H1 (cell line): ENCODE results near the gene PARG. TPM values are rescaled to one million over a fixed set of nuclear protein-coding genes. Genes with fewer than 3 reads are reported as not detected.
"Not testable (repeated sequence)": the region's sequence is repeated elsewhere in the genome, so short reads cannot be mapped to it uniquely, and the experiment has no call there.

Experiments
- CTCF ChIA-PET: fragments of 300-600 bp; sonication (Branson Sonifier 250); formaldehyde crosslinking; loops from one replicate; lab custom pipeline; 2021; ENCODE audit not compliant: partially characterized antibody; lab: Charles Lee
- POLR2A ChIA-PET: fragments of 300-600 bp; sonication (Branson Sonifier 250); formaldehyde crosslinking; loops from one replicate; lab custom pipeline; 2021; ENCODE audit warnings: inconsistent platforms; ENCODE audit not compliant: partially characterized antibody; lab: Charles Lee
- DNase-seq, 2 experiments: peaks; one replicate each; pipeline versions ENCODE4 v3.0.0 to v3.0.0-alpha.2; 2010 to 2022; ENCODE audit warnings: low spot score in 2 of 2, low read depth in 1 of 2, mixed read lengths in 1 of 2
- FAIRE-seq: peaks from 2 replicates; lab custom pipeline; 2011; peaks lifted over from hg19 to GRCh38; lab: Jason Lieb, UNC
- H2AFZ ChIP-seq: 2 replicates; pipeline ENCODE4 v1.8.1; 2012; ENCODE audit warnings: low read length, inconsistent platforms
- H2AK5ac ChIP-seq: 2 replicates; pipeline ENCODE4 v1.6.1; 2013; ENCODE audit warnings: low read depth, low read length
- H2BK120ac ChIP-seq: replicated peaks from 2 replicates; pipeline ENCODE3; 2013; ENCODE audit warnings: low read depth, low read length, inconsistent platforms
- H2BK12ac ChIP-seq: 2 replicates; pipeline ENCODE4 v1.6.1; 2013; ENCODE audit warnings: low read depth, low read length
- H2BK15ac ChIP-seq: 2 replicates; pipeline ENCODE4 v1.6.1; 2013; ENCODE audit warnings: low read length
- H2BK20ac ChIP-seq: 2 replicates; pipeline ENCODE4 v1.6.1; 2013; ENCODE audit warnings: low read length
- H2BK5ac ChIP-seq: 2 replicates; pipeline ENCODE4 v1.6.1; 2013; ENCODE audit warnings: low read depth, low read length
- H3K14ac ChIP-seq: 2 replicates; pipeline ENCODE4 v1.6.1; 2013; ENCODE audit warnings: inconsistent platforms; ENCODE audit not compliant: insufficient read length
- H3K18ac ChIP-seq: 2 replicates; pipeline ENCODE4 v1.6.1; 2013; ENCODE audit warnings: low read length; ENCODE audit errors: extremely low read depth
- H3K23ac ChIP-seq: 2 replicates; pipeline ENCODE4 v1.6.1; 2013; ENCODE audit warnings: inconsistent platforms; ENCODE audit not compliant: insufficient read length
- H3K23me2 ChIP-seq: 2 replicates; pipeline ENCODE4 v1.6.1; 2013; ENCODE audit warnings: low read depth, low read length
- H3K27ac ChIP-seq: 2 replicates; pipeline ENCODE4 v1.6.1; 2011; ENCODE audit warnings: low read depth, low read length, inconsistent platforms
- H3K27me3 ChIP-seq, 4 experiments: replicated peaks in 1 of 4; 1 replicate in 1 of 4; 2 replicates in 3 of 4; pipeline versions ENCODE4 v1.6.1 to v1.8.1; 2011 to 2013; ENCODE audit warnings: low read length in 3 of 4, mild to moderate bottlenecking in 3 of 4, inconsistent platforms in 2 of 4, mixed read lengths in 2 of 4, moderate library complexity in 1 of 4; ENCODE audit not compliant: control insufficient read depth in 3 of 4, insufficient read depth in 3 of 4; ENCODE audit errors: extremely low read depth in 1 of 4
- H3K36me3 ChIP-seq, 4 experiments: 2 replicates each; pipeline versions ENCODE4 v1.6.1 to v1.8.1; 2011 to 2013; ENCODE audit warnings: mild to moderate bottlenecking in 4 of 4, low read length in 3 of 4, moderate library complexity in 2 of 4, control low read depth in 1 of 4, inconsistent platforms in 1 of 4; ENCODE audit not compliant: insufficient read depth in 4 of 4, control insufficient read depth in 2 of 4
- H3K4ac ChIP-seq: replicated peaks from 2 replicates; pipeline ENCODE3; 2013; ENCODE audit warnings: low read length, low read depth, mixed read lengths, inconsistent platforms; ENCODE audit not compliant: insufficient read length
- H3K4me1 ChIP-seq, 4 experiments: replicated peaks in 1 of 4; 1 replicate in 1 of 4; 2 replicates in 3 of 4; pipeline versions ENCODE4 v1.6.1 to v1.8.1; 2011 to 2013; ENCODE audit warnings: low read length in 3 of 4, inconsistent platforms in 2 of 4, mixed read lengths in 1 of 4; ENCODE audit not compliant: insufficient read depth in 4 of 4, control insufficient read depth in 3 of 4
- H3K4me2 ChIP-seq, 2 experiments: 2 replicates each; pipeline versions ENCODE4 v1.6.1 to v1.8.1; 2011 to 2013; ENCODE audit warnings: low read depth in 2 of 2, low read length in 2 of 2, control low read depth in 1 of 2, inconsistent platforms in 1 of 2, mild to moderate bottlenecking in 1 of 2; ENCODE audit not compliant: insufficient read depth in 1 of 2
- H3K4me3 ChIP-seq, 4 experiments: fragments of 200-600, 300-600 bp in 1 of 4; sonication (generic), shearing (Covaris generic), sonication (Bioruptor Twin) in 1 of 4; 2 replicates each; pipeline versions ENCODE4 v1.5.1 to v1.8.1; 2011 to 2016; ENCODE audit warnings: low read length in 4 of 4, low read depth in 3 of 4, control low read depth in 2 of 4, inconsistent platforms in 2 of 4, mild to moderate bottlenecking in 2 of 4, mixed read lengths in 1 of 4, moderate library complexity in 1 of 4; ENCODE audit not compliant: insufficient read depth in 2 of 4; ENCODE audit errors: extremely low read depth in 1 of 4
- H3K56ac ChIP-seq: replicated peaks from 2 replicates; pipeline ENCODE3; 2013; ENCODE audit warnings: low read depth, mild to moderate bottlenecking, mixed read lengths, low read length, inconsistent platforms; ENCODE audit not compliant: insufficient read length
- H3K79me1 ChIP-seq: 2 replicates; pipeline ENCODE4 v1.6.1; 2013; ENCODE audit warnings: low read depth, low read length, control low read depth
- H3K79me2 ChIP-seq, 2 experiments: 2 replicates each; pipeline versions ENCODE4 v1.6.1 to v1.8.1; 2012 to 2013; ENCODE audit warnings: low read length in 2 of 2, mild to moderate bottlenecking in 2 of 2, inconsistent platforms in 1 of 2; ENCODE audit not compliant: insufficient read depth in 2 of 2, control insufficient read depth in 1 of 2
- H3K9ac ChIP-seq, 4 experiments: replicated peaks in 1 of 4; 1 replicate in 1 of 4; 2 replicates in 3 of 4; pipeline versions ENCODE4 v1.6.1 to v1.8.1; 2011 to 2013; ENCODE audit warnings: low read depth in 3 of 4, low read length in 3 of 4, control low read depth in 2 of 4, mild to moderate bottlenecking in 2 of 4, moderate library complexity in 2 of 4, inconsistent platforms in 1 of 4; ENCODE audit errors: extremely low read depth in 1 of 4
- H3K9me3 ChIP-seq, 2 experiments: 2 replicates each; pipeline versions ENCODE4 v1.6.1 to v1.8.1; 2012 to 2013; ENCODE audit warnings: mild to moderate bottlenecking in 2 of 2, moderate library complexity in 2 of 2, control low read depth in 1 of 2, inconsistent platforms in 1 of 2, low read depth in 1 of 2, low read length in 1 of 2, mixed read lengths in 1 of 2; ENCODE audit not compliant: insufficient read depth in 2 of 2
- H4K20me1 ChIP-seq, 2 experiments: replicated peaks in 1 of 2; 2 replicates each; pipeline versions ENCODE3 to v1.8.1; 2011 to 2013; ENCODE audit warnings: inconsistent platforms in 2 of 2, low read length in 2 of 2, mild to moderate bottlenecking in 1 of 2; ENCODE audit not compliant: insufficient read depth in 2 of 2, control insufficient read depth in 1 of 2
- H4K5ac ChIP-seq: 2 replicates; pipeline ENCODE4 v1.6.1; 2013; ENCODE audit warnings: low read length, low read depth, mixed read lengths, inconsistent platforms; ENCODE audit not compliant: insufficient read length
- H4K8ac ChIP-seq: 2 replicates; pipeline ENCODE4 v1.8.0; 2013; ENCODE audit warnings: mild to moderate bottlenecking, moderate library complexity, low read length, inconsistent platforms; ENCODE audit not compliant: insufficient read depth; ENCODE audit errors: extremely low read depth
- H4K91ac ChIP-seq: replicated peaks from 2 replicates; pipeline ENCODE3; 2013; ENCODE audit warnings: low read length, mixed read lengths, inconsistent platforms; ENCODE audit not compliant: insufficient read length
- WGBS, 2 experiments: shearing (Covaris generic) in 1 of 2; methylation state at CpG; one replicate each; pipeline versions ENCODE4 v1.1.6 to v1.1.7; 2013 to 2015; ENCODE audit warnings: low lambda C conversion rate in 2 of 2, mixed read lengths in 2 of 2, inconsistent platforms in 1 of 2, low coverage in 1 of 2, missing lambda C conversion rate in 1 of 2; ENCODE audit not compliant: insufficient replicate concordance in 2 of 2, insufficient coverage in 1 of 2, insufficient read length in 1 of 2; ENCODE audit errors: extremely low coverage in 1 of 2, missing lambda C conversion rate in 1 of 2; 5-methylcytosine and 5-hydroxymethylcytosine counted together
- polyA plus RNA-seq, 7 experiments: library from polyadenylated mRNA; depleted of rRNA in 3 of 7; stranded (reverse) in 5 of 7; unstranded in 2 of 7; fragments of >200 nt in 5 of 7; fragments of 200-250 nt in 2 of 7; gene quantifications; 1 replicate in 5 of 7; 2 replicates in 1 of 7; 4 replicates in 1 of 7; pipeline versions ENCODE4 v1.2.1 to v1.2.3, GENCODE V29; 2011 to 2013; ENCODE audit warnings: missing spikeins in 2 of 7, mixed read lengths in 2 of 7
- total RNA-seq: library from RNA; stranded (reverse); fragmentation: NEBNext Ultra II Directional; extraction: Animal tissue kit (Norgen Biotek cat#: 25700); gene quantifications from 2 replicates; pipeline ENCODE4 v1.2.1, GENCODE V29; 2021

Gene PARG
- total and polyA plus RNA-seq, 2 of the 8 experiments (the other 6 are each of a cell fraction or from before 2014, with no cell fraction given) = 13.3 to 56.2 TPM

DNA sequence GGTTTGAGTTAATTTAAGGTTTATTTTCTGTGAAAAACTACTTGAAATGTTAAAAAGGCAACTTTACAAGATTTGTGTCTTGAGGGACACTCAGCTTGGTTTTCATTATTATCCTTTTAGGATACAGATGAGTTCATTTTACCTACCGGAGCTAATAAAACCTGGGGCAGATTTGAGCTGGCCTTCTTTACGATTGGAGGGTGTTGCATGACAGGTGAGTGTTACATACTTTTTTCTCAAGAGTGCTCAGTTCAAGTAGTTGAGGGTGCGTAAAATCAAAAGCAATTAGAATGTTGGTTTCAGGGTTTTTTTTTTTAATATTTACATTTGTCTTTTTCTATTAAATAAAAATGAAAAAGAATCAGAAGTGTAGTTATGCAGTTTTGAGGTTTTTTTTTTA lies 10.2 kb upstream of the PARG start:
- H3K4ac ChIP-seq, H3K79me1 ChIP-seq, H3K79me2 ChIP-seq, CTCF ChIA-PET, H3K56ac ChIP-seq, H2AK5ac ChIP-seq, H3K27ac ChIP-seq, H4K91ac ChIP-seq, H2BK15ac ChIP-seq, H3K9ac ChIP-seq, H2BK20ac ChIP-seq, H3K4me1 ChIP-seq, H4K8ac ChIP-seq, POLR2A ChIA-PET, H2BK12ac ChIP-seq, H4K20me1 ChIP-seq, H2BK120ac ChIP-seq, H2BK5ac ChIP-seq, H3K27me3 ChIP-seq, H2AFZ ChIP-seq, H3K4me2 ChIP-seq, H3K23me2 ChIP-seq, H3K36me3 ChIP-seq, H3K14ac ChIP-seq, DNase-seq, FAIRE-seq, H3K23ac ChIP-seq, H3K4me3 ChIP-seq, H3K18ac ChIP-seq, H4K5ac ChIP-seq, H3K9me3 ChIP-seq: not testable (repeated sequence)
- 86% methylated on average over 3 of the region's 3 CpGs; no CpG with 5 or more reads in 1 of the 2 experiments for WGBS, 2 experiments

DNA sequence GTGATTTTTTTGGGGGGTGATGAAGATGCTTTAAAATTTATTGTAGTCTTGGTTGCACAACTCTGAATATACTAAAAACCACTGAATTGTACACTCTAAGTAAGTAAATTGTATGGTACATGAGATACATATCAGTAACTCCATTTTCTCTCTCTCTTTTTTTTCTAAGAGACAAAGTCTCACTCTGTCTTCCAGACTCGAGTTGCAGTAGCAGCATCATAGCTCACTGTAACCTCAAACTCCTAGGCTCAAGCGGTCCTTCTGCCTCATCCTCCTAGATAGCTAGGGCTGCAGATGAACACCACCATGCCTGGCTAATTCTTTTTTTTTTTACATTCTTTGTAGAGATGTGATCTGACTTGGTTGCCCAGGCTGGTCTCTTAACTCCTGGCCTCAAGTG lies 6.9 kb upstream of the PARG start:
- not testable (repeated sequence) for DNase-seq

More for the DNA sequence above, 6.9 kb upstream of the PARG start:
- 100% methylated on average over 2 of the region's 2 CpGs; no CpG with 5 or more reads in 1 of the 2 experiments for WGBS, 2 experiments
- H3K36me3 ChIP-seq, H2BK20ac ChIP-seq, H4K8ac ChIP-seq, H3K56ac ChIP-seq, POLR2A ChIA-PET, H4K20me1 ChIP-seq, H3K27ac ChIP-seq, H3K4me3 ChIP-seq, H2BK5ac ChIP-seq, H3K23ac ChIP-seq, H2AFZ ChIP-seq, H4K91ac ChIP-seq, H2BK12ac ChIP-seq, H3K79me1 ChIP-seq, FAIRE-seq, H3K4ac ChIP-seq, H3K18ac ChIP-seq, H3K4me1 ChIP-seq, H3K14ac ChIP-seq, H2AK5ac ChIP-seq, H4K5ac ChIP-seq, H3K23me2 ChIP-seq, H3K4me2 ChIP-seq, H3K9ac ChIP-seq, H2BK15ac ChIP-seq, H3K9me3 ChIP-seq, H3K27me3 ChIP-seq, H2BK120ac ChIP-seq, CTCF ChIA-PET: not testable (repeated sequence)
- peaks cover 0 to 13% of the 10 kb centered on the region in 2 experiments; a peak in 2 of 4 replicates for H3K79me2 ChIP-seq
